Measurements from ENCODE around the gene PLXNA4. TPM values are rescaled to one million over a fixed set of nuclear protein-coding genes. Genes with fewer than 3 reads are reported as not detected.
A peak's percentile ranks its signal among the peaks of the same experiment; 100 is the strongest.

Gene PLXNA4
- total and polyA plus RNA-seq, 3 donors from 2014 or later, result 3.4 to 5.5 (median 3.8) TPM

- Histone ChIP-seq H3K36me3 (ENCODE audit: low read depth, missing control alignments) (no peaks in the 10 kb centered on the region), H3K4me1 (peaks cover 4% of the 10 kb centered on the region), H3K9me3 (no peaks in the 10 kb centered on the region), H3K27me3 (no peaks in the 10 kb centered on the region), H3K27ac (no peak overlapping the region), H3K4me3 (no peak overlapping the region)
- TF ChIP-seq CTCF (IDR thresholded peaks at IDR 0.05), result no peak
- TF ChIP-seq POLR2A (IDR thresholded peaks at IDR 0.05), result no peak
- peak; percentile 24 for DNase-seq
- WGBS, 2 donors, result 68 to 75% methylated on average over 5 of the region's 5 CpGs
- intact Hi-C loops (cut with DNase I; ENCODE audit: low total_unique reads), result no loop called here
These were observed 138.5 kb downstream of the PLXNA4 start for GRCh38 chr7:132437730-132438129.

GRCh38 chr7:132436121-132436520 is 140.1 kb downstream of the PLXNA4 start:
- intact Hi-C loops (cut with DNase I; ENCODE audit: low total_unique reads), result no loop called here
- no peak for TF ChIP-seq POLR2A (IDR thresholded peaks at IDR 0.05)
- no peak for TF ChIP-seq CTCF (IDR thresholded peaks at IDR 0.05)
- WGBS, 2 donors, result 82 to 83% methylated on average over 8 of the region's 8 CpGs
- Histone ChIP-seq H3K4me3 (no peak overlapping the region), H3K27ac (no peak overlapping the region), H3K9me3 (no peaks in the 10 kb centered on the region), H3K27me3 (no peaks in the 10 kb centered on the region), H3K4me1 (no peaks in the 10 kb centered on the region), H3K36me3 (ENCODE audit: low read depth, missing control alignments) (no peaks in the 10 kb centered on the region)
- no peak for DNase-seq

GRCh38 chr7:132435016-132435990 is 141.0 kb downstream of the PLXNA4 start:
- H3K27ac ChIP-seq, result no peak overlapping the region
- no peaks in the 10 kb centered on the region for H3K27me3 ChIP-seq
- intact Hi-C loops (cut with DNase I; ENCODE audit: low total_unique reads), result no loop called here
- H3K9me3 ChIP-seq, result no peaks in the 10 kb centered on the region
- no peak for DNase-seq
- WGBS, 2 donors, result 69 to 71% methylated on average over 17 to 18 of the region's 18 CpGs
- H3K4me1 ChIP-seq, result no peaks in the 10 kb centered on the region
- no peak overlapping the region for H3K4me3 ChIP-seq
- H3K36me3 ChIP-seq (ENCODE audit: low read depth, missing control alignments), result no peaks in the 10 kb centered on the region
- TF ChIP-seq POLR2A (IDR thresholded peaks at IDR 0.05), result no peak
- TF ChIP-seq CTCF (IDR thresholded peaks at IDR 0.05), result no peak

- Histone ChIP-seq H3K27me3 (no peaks in the 10 kb centered on the region), H3K4me3 (no peak overlapping the region), H3K27ac (no peak overlapping the region), H3K36me3 (ENCODE audit: low read depth, missing control alignments) (no peaks in the 10 kb centered on the region), H3K4me1 (peaks cover 1% of the 10 kb centered on the region), H3K9me3 (no peaks in the 10 kb centered on the region)
- WGBS, 2 donors, result 98 to 99% methylated on average over 7 of the region's 7 CpGs
- intact Hi-C loops (cut with DNase I; ENCODE audit: low total_unique reads), result no loop called here
- no peak for TF ChIP-seq POLR2A (IDR thresholded peaks at IDR 0.05)
- TF ChIP-seq CTCF (IDR thresholded peaks at IDR 0.05), result no peak
- DNase-seq, result no peak
These were observed 142.2 kb downstream of the PLXNA4 start for GRCh38 chr7:132434041-132434440.
